Sigmoid colon (tissue), 4 donors: ENCODE data around the gene MBD3L4.
"Not testable (repeated sequence)": the region's sequence is repeated elsewhere in the genome, so short reads cannot be mapped to it uniquely, and the experiment has no call there.

Experiments
- POLR2A ChIP-seq, 2 donors: fragments of 450-650 bp; IDR thresholded peaks; one replicate each; pipeline ENCODE4 v1.6.1; 2016; ENCODE audit warnings: antibody characterized with exemption in 2 of 2, mild to moderate bottlenecking in 2 of 2, moderate library complexity in 2 of 2
- POLR2AphosphoS5 ChIP-seq, 4 donors: sonication (generic); formaldehyde crosslinking; IDR thresholded peaks; one replicate each; pipeline ENCODE4 v1.6.1; 2017; ENCODE audit warnings: antibody characterized with exemption in 4 of 4
- TF ChIP-seq, protein P1 (sequence below), 4 experiments: fragments of 450-650 bp in 3 of 4; fragments of 200-600 bp in 1 of 4; IDR thresholded peaks; one replicate each; pipeline ENCODE4 v1.5.1; 2016 to 2019; ENCODE audit warnings: antibody characterized with exemption in 4 of 4, mild to moderate bottlenecking in 3 of 4, moderate library complexity in 2 of 4

DNA sequence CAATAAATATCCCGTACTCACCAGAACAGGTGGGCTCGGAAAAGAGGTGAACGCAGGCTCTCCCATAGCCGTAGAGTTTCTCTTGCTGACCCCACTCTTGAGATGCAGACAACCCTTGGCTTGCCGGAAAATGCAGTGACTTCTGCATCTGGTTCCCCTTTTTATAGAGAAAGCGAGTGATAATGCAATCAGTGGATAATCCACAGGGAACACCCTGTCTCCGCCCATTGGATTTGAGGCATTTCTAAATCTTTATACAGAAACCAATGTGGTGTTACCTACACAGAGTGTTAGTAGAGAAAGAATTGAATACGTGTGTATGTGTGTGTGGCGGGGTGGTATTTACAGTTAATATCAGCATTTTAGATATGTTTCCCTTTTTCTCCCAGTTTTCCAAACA is at the start of gene MBD3L4:
- TF ChIP-seq, protein P1, sequence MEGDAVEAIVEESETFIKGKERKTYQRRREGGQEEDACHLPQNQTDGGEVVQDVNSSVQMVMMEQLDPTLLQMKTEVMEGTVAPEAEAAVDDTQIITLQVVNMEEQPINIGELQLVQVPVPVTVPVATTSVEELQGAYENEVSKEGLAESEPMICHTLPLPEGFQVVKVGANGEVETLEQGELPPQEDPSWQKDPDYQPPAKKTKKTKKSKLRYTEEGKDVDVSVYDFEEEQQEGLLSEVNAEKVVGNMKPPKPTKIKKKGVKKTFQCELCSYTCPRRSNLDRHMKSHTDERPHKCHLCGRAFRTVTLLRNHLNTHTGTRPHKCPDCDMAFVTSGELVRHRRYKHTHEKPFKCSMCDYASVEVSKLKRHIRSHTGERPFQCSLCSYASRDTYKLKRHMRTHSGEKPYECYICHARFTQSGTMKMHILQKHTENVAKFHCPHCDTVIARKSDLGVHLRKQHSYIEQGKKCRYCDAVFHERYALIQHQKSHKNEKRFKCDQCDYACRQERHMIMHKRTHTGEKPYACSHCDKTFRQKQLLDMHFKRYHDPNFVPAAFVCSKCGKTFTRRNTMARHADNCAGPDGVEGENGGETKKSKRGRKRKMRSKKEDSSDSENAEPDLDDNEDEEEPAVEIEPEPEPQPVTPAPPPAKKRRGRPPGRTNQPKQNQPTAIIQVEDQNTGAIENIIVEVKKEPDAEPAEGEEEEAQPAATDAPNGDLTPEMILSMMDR (IDR thresholded peaks at IDR 0.05): not testable (repeated sequence)
- not testable (repeated sequence) for TF ChIP-seq POLR2A, POLR2AphosphoS5 (IDR thresholded peaks at IDR 0.05)
